Ureter (tissue), 1 donor: ENCODE results near the gene HABP2. TPM values are rescaled to one million over a fixed set of nuclear protein-coding genes. Genes with fewer than 3 reads are reported as not detected.

ENCODE experiments used
- DNase-seq: peaks from one replicate; pipeline ENCODE4 v3.0.0-alpha.2; 2020; ENCODE audit warnings: low spot score
- total RNA-seq: library from RNA; stranded (reverse); gene quantifications from one replicate; pipeline ENCODE4 v1.2.4, GENCODE V29; 2023
- donor health status: DM: yes; HTN: yes; CAD: no.

Gene HABP2
- total RNA-seq, 1 donor from 2014 or later = 0.23 TPM

DNA sequence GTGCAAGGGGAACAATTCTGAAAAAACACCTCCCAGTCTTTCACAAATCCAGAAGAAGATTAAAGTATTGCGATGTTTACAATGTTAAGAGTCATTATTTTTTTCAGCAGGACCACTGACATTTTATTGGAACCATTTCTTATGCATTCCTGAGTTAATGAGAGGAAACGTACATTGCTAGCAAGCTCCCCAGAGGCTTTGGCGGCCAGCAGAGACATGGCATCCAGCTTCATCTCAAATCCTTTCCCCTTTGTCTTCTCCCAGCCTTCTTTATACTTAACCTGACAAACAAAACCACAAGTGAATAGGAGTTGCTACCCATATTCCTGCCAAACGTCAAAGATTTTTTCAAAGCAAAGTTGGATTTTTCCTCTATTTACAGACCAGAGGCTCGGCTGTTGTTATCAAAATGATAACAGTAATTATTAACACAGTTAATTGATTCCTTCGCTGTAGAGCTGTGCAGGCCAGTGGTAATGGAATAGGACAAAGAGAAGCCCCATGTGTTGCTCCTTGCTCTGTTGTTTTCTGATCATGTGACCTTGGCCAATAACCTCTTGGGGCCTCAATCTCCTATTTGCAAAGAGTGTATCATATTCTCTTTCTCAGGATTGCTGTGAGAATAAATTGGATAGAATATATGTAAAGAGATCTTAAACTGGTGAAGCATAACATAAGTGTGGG is 79.0 kb downstream of the HABP2 start:
- DNase-seq = no peak

Other genes with a start within 250 kb of the HABP2 start
- 0.18 TPM for gene NRAP, start 111.0 kb downstream of the HABP2 start, total RNA-seq
- 23.5 TPM for gene CASP7, start 126.9 kb downstream of the HABP2 start, total RNA-seq
- gene PLEKHS1, start 198.6 kb downstream of the HABP2 start, total RNA-seq = 25.7 TPM